Adrenal gland (tissue), 5 donors: ENCODE results near the gene FBLN5.

ENCODE experiments used
- CTCF ChIP-seq, 6 experiments: fragments of 450-650 bp in 4 of 6; fragments of 200-600 bp in 2 of 6; sonication (generic) in 1 of 6; IDR thresholded peaks; 1 replicate in 5 of 6; 2 replicates in 1 of 6; pipeline versions ENCODE4 v1.5.1 to v1.8.0; 2016 to 2021; ENCODE audit warnings: antibody characterized with exemption in 6 of 6, mild to moderate bottlenecking in 2 of 6, moderate library complexity in 1 of 6
- POLR2A ChIP-seq, 2 donors: fragments of 450-650 bp; IDR thresholded peaks; one replicate each; pipeline ENCODE4 v1.6.1; 2017; ENCODE audit warnings: antibody characterized with exemption in 2 of 2, mild to moderate bottlenecking in 2 of 2, moderate library complexity in 1 of 2
- donor health status: DM: no; HTN: no; CAD: no.

DNA sequence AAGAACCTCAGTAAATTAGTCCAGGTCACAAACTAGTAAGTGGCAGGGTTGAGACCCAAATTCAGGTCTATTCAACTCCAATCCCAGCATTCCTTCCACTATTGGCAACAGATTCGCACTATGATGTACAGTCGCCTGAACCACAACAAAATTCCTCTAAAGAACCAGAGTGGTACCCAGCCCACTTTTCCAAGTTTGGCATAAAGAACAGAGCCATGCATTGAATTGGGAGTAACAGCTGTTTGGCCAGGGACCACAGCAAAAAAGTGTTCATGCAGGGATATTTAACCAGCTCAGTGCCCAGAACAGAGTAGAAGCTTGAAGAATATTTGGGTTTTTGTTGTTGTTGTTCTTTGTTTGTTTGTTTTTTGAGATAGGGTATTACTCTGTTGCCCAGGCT is 89.9 kb downstream of the FBLN5 start:
- TF ChIP-seq POLR2A (IDR thresholded peaks at IDR 0.05), result no peak
- no peak for TF ChIP-seq CTCF (IDR thresholded peaks at IDR 0.05)
